Activated gamma-delta T cell (primary cell): Measurements from ENCODE around the gene LSM2.
"Not testable (repeated sequence)": the region's sequence is repeated elsewhere in the genome, so short reads cannot be mapped to it uniquely, and the experiment has no call there.

Experiments used
- DNase-seq: peaks from one replicate; lab custom pipeline; 2025; lab: John Stamatoyannopoulos, UW

The LSM2 gene

GRCh38 chr6:31797588-31797987, 9.2 kb downstream of the LSM2 start:
- DNase-seq = no peak

- DNase-seq = no peak
These were observed 9.8 kb downstream of the LSM2 start for GRCh38 chr6:31796993-31797385.

GRCh38 chr6:31795616-31796298, 11.0 kb downstream of the LSM2 start, which contains the start of gene VARS1:
Gene VARS1 (minus strand): TSS chr6:31795752. CDS start chr6:31795217, 535 bp downstream.
- peak; percentile 69 for DNase-seq

GRCh38 chr6:31794866-31795615, 11.7 kb downstream of the LSM2 start:
- no peak for DNase-seq

- no peak for DNase-seq
These were observed 12.4 kb downstream of the LSM2 start for GRCh38 chr6:31794294-31794865.

GRCh38 chr6:31793927-31794245, 12.9 kb downstream of the LSM2 start:
- not testable (repeated sequence) for DNase-seq

- DNase-seq = no peak
These were observed 14.0 kb downstream of the LSM2 start for GRCh38 chr6:31792761-31793171.

- DNase-seq = no peak
These were observed 14.7 kb downstream of the LSM2 start for GRCh38 chr6:31792090-31792374.

GRCh38 chr6:31791324-31792089, 15.3 kb downstream of the LSM2 start:
- no peak for DNase-seq

- no peak for DNase-seq
These were observed 21.3 kb downstream of the LSM2 start for GRCh38 chr6:31785475-31785874.

GRCh38 chr6:31784098-31784925, 22.5 kb downstream of the LSM2 start:
- no peak for DNase-seq

- no peak for DNase-seq
These were observed 24.5 kb downstream of the LSM2 start for GRCh38 chr6:31782126-31782855.

GRCh38 chr6:31781244-31782125, 25.3 kb downstream of the LSM2 start:
- no peak for DNase-seq

GRCh38 chr6:31780507-31781243, 26.1 kb downstream of the LSM2 start:
- no peak for DNase-seq

- no peak for DNase-seq
These were observed 26.9 kb downstream of the LSM2 start for GRCh38 chr6:31779908-31780307.

- DNase-seq = no peak
These were observed 27.5 kb downstream of the LSM2 start for GRCh38 chr6:31778999-31779885.

- no peak for DNase-seq
These were observed 28.6 kb downstream of the LSM2 start for GRCh38 chr6:31778193-31778592.

GRCh38 chr6:31777667-31778050, 29.1 kb downstream of the LSM2 start:
- no peak for DNase-seq
